Liver (tissue), 3 donors: ENCODE measurements around the gene NBPF1.
"Not testable (repeated sequence)": the region's sequence is repeated elsewhere in the genome, so short reads cannot be mapped to it uniquely, and the experiment has no call there.

Experiments
- CTCF ChIP-seq: fragments of 150-350 bp; IDR thresholded peaks from 2 replicates; pipeline ENCODE4 v1.5.1; 2017; ENCODE audit warnings: improper control_type of control experiment, low read depth, low read length; ENCODE audit not compliant: missing input control
- HNF4G ChIP-seq: IDR thresholded peaks from 2 replicates; pipeline ENCODE4 v1.6.1; 2016; ENCODE audit warnings: antibody characterized with exemption
- REST ChIP-seq: IDR thresholded peaks from 2 replicates; pipeline ENCODE4 v1.6.1; 2016; ENCODE audit warnings: antibody characterized with exemption, mild to moderate bottlenecking
- TAF1 ChIP-seq: conservative IDR thresholded peaks from 2 replicates; pipeline ENCODE4 v1.6.1; 2016; ENCODE audit warnings: antibody characterized with exemption, mild to moderate bottlenecking
- YY1 ChIP-seq: IDR thresholded peaks from 2 replicates; pipeline ENCODE4 v1.6.1; 2016; ENCODE audit warnings: antibody characterized with exemption, mild to moderate bottlenecking
- donor health status: healthy.
- donor health status: healthy.

- not testable (repeated sequence) for TF ChIP-seq CTCF, HNF4G, REST, TAF1, YY1
These were observed 28.9 kb upstream of the NBPF1 start for GRCh38 chr1:16642025-16642966.
